ENCODE data around the gene CCDC102A.
A peak's percentile ranks its signal among the peaks of the same experiment; 100 is the strongest.

CCDC102A gene

DNA sequence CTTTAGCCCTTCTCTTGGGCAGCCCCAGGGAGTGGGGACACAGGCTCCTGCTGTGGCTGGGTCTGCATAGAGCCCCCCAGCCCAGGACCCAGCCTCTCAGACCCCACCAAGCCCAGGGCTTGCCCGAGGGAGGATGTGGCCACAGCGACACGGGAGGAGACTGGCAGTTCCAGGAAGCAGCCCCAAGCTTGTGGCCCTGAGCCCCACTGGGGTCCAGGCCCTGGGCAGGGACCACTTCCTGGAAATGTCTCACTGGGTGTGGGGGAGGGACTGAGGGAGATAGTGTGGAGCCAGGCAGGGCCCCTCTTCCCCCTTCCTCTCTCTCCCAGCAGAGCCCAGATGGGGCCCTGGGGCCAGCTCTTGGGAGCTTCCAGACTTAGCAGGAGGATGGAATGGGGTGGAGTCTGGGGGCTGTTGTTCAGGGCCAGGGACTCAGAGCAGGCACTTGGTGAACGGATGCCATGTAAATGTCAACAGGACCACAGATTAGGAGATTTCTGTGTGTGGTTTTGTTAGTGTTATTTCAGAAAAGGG, 41.4 kb upstream of the CCDC102A start:
- no peak for TF ChIP-seq RAD21 (IDR thresholded peaks at IDR 0.05; ENCODE audit: low read depth)
- 0 out of 2 replicates have a peak, but pooled peaks have one; percentile 26 for TF ChIP-seq ZBTB7A (IDR thresholded peaks at IDR 0.05; ENCODE audit: low read depth)

DNA sequence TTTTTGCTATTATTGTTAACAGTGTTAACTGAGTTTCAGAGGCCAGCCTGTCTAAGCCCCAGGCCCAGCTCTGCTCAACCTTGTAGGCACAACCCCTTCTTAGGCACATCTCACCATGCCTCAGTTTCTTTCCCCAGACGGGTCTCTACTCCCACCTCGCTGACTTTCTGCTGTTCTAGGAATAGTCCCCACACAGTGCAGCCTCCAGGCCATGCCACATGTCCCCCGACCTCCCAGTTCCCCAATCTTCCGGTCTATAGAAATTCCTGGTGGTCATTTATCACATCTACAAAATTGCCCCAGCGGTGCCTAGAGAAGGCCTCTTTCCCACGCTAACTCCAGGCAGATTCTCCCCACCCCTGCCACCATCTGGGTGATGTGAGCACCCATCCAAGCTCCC, 40.8 kb upstream of the CCDC102A start:
- no peak for TF ChIP-seq EP300 (IDR thresholded peaks at IDR 0.05; ENCODE audit: borderline replicate concordance)
- no peak for TF ChIP-seq REST (IDR thresholded peaks at IDR 0.05; ENCODE audit: low read depth)
- no peak for TF ChIP-seq MAX (IDR thresholded peaks at IDR 0.05)
- TF ChIP-seq TEAD4 (IDR thresholded peaks at IDR 0.05): no peak
- TF ChIP-seq USF1 (IDR thresholded peaks at IDR 0.05): no peak
- TF ChIP-seq CEBPB (IDR thresholded peaks at IDR 0.05): no peak
- no peak for TF ChIP-seq CREB1 (IDR thresholded peaks at IDR 0.05; ENCODE audit: low read depth)
- TF ChIP-seq TAF1 (IDR thresholded peaks at IDR 0.05; ENCODE audit: low read depth): no peak
- no peak for TF ChIP-seq ZBTB7A (IDR thresholded peaks at IDR 0.05; ENCODE audit: low read depth)
- no peak for TF ChIP-seq TCF12 (IDR thresholded peaks at IDR 0.05; ENCODE audit: low read depth)

- TF ChIP-seq RAD21 (IDR thresholded peaks at IDR 0.05; ENCODE audit: low read depth) (peak; percentile 99), EP300 (IDR thresholded peaks at IDR 0.05; ENCODE audit: borderline replicate concordance) (no peak)
These were observed 40.1 kb upstream of the CCDC102A start for GRCh38 chr16:57576429-57576870.

GRCh38 chr16:57575468-57576277, 39.3 kb upstream of the CCDC102A start:
- TF ChIP-seq TCF12 (IDR thresholded peaks at IDR 0.05; ENCODE audit: low read depth): no peak
- no peak for TF ChIP-seq FOXM1 (IDR thresholded peaks at IDR 0.05; ENCODE audit: borderline replicate concordance, low read depth)
- TF ChIP-seq MAX (IDR thresholded peaks at IDR 0.05): no peak
- TF ChIP-seq REST (IDR thresholded peaks at IDR 0.05; ENCODE audit: low read depth): no peak
- no peak for TF ChIP-seq TEAD4 (IDR thresholded peaks at IDR 0.05)
- no peak for TF ChIP-seq RAD21 (IDR thresholded peaks at IDR 0.05; ENCODE audit: low read depth)
- TF ChIP-seq CEBPB (IDR thresholded peaks at IDR 0.05): no peak
- TF ChIP-seq YY1 (IDR thresholded peaks at IDR 0.05; ENCODE audit: low read depth): no peak
- TF ChIP-seq EGR1 (IDR thresholded peaks at IDR 0.05): no peak
- TF ChIP-seq NFIC (IDR thresholded peaks at IDR 0.05): no peak
- no peak for TF ChIP-seq TAF1 (IDR thresholded peaks at IDR 0.05; ENCODE audit: low read depth)
- TF ChIP-seq EP300 (IDR thresholded peaks at IDR 0.05; ENCODE audit: borderline replicate concordance): no peak
- TF ChIP-seq USF1 (IDR thresholded peaks at IDR 0.05): no peak
- TF ChIP-seq ZBTB7A (IDR thresholded peaks at IDR 0.05; ENCODE audit: low read depth): no peak
- TF ChIP-seq CREB1 (IDR thresholded peaks at IDR 0.05; ENCODE audit: low read depth): no peak

DNA sequence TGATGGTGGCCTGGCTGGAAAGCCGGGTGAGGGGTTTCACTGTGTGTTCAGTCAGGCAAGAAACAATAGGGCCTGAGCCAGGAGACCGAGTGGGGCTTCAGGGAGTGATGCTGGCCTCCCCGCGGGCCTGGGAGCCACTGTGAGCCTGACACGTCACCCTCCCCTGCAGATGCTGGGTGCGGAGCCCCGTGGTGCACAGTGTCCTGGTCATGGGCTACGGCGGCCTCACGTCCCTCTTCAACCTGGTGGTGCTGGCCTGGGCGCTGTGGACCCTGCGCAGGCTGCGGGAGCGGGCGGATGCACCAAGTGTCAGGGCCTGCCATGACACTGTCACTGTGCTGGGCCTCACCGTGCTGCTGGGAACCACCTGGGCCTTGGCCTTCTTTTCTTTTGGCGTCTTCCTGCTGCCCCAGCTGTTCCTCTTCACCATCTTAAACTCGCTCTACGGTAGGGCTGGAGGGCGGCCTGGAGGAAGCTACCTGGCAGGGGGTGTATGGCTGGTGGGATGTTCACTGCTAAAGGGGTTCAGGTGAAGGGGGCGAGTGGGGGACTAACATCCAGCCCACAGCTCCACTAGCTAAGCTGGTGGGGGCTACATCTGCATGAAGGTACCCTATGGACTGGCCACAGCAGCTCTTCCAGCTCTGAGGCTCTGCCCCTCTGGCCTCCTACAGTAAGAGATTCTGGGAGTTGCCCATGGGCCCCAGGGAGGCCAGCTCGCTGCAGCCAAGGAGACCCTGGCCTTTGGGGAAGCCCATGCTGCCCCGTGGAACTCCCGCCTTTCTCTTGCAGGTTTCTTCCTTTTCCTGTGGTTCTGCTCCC, 38.5 kb upstream of the CCDC102A start:
- TF ChIP-seq TAF1 (IDR thresholded peaks at IDR 0.05; ENCODE audit: low read depth) (no peak), CREB1 (IDR thresholded peaks at IDR 0.05; ENCODE audit: low read depth) (no peak), FOXM1 (IDR thresholded peaks at IDR 0.05; ENCODE audit: borderline replicate concordance, low read depth) (no peak), CEBPB (IDR thresholded peaks at IDR 0.05) (no peak), YY1 (IDR thresholded peaks at IDR 0.05; ENCODE audit: low read depth) (no peak), TCF12 (IDR thresholded peaks at IDR 0.05; ENCODE audit: low read depth) (no peak), EGR1 (IDR thresholded peaks at IDR 0.05) (no peak), ZBTB7A (IDR thresholded peaks at IDR 0.05; ENCODE audit: low read depth) (no peak), TEAD4 (IDR thresholded peaks at IDR 0.05) (no peak), EP300 (IDR thresholded peaks at IDR 0.05; ENCODE audit: borderline replicate concordance) (no peak), USF1 (IDR thresholded peaks at IDR 0.05) (no peak), NFIC (IDR thresholded peaks at IDR 0.05) (no peak)
